Measurements from ENCODE around the gene SMIM14.
"Not testable (repeated sequence)": the region's sequence is repeated elsewhere in the genome, so short reads cannot be mapped to it uniquely, and the experiment has no call there.

SMIM14 gene

GRCh38 chr4:39528061-39528465 is 110.6 kb downstream of the SMIM14 start:
- H3K36me3 ChIP-seq (ENCODE audit: insufficient read depth, low read length), result peaks cover 5% of the 10 kb centered on the region
- no peaks in the 10 kb centered on the region for H3K27me3 ChIP-seq (ENCODE audit: control insufficient read depth in 1 of 2, insufficient read depth in 2 of 2, low read length in 2 of 2)
- H3K4me1 ChIP-seq (ENCODE audit: insufficient read depth, low read length), result peaks cover 16% of the 10 kb centered on the region
- H3K9ac ChIP-seq (ENCODE audit: low read length), result peak overlapping the region; percentile 57
- H3K27ac ChIP-seq (ENCODE audit: low read depth, low read length), result peak overlapping the region; percentile 74
- no peaks in the 10 kb centered on the region for H3K9me3 ChIP-seq (ENCODE audit: low read length)
- peak overlapping the region; percentile 30 to 79 for H3K4me3 ChIP-seq (ENCODE audit: low read depth in 1 of 2, low read length in 2 of 2)

- Histone ChIP-seq H3K4me1 (ENCODE audit: insufficient read depth, low read length) (peaks cover 16% of the 10 kb centered on the region), H3K27me3 (ENCODE audit: control insufficient read depth in 1 of 2, insufficient read depth in 2 of 2, low read length in 2 of 2) (no peaks in the 10 kb centered on the region), H3K9ac (ENCODE audit: low read length) (peak within 1 kb of the TSS; percentile 81), H3K36me3 (ENCODE audit: insufficient read depth, low read length) (peaks cover 5% of the 10 kb centered on the region), H3K4me3 (ENCODE audit: low read depth in 1 of 2, low read length in 2 of 2) (peak within 1 kb of the TSS; percentile 30 to 79), H3K9me3 (ENCODE audit: low read length) (no peaks in the 10 kb centered on the region), H3K27ac (ENCODE audit: low read depth, low read length) (peak within 1 kb of the TSS; percentile 90)
Measured at GRCh38 chr4:39527296-39528060, 111.2 kb downstream of the SMIM14 start, which contains the start of gene UGDH. Gene UGDH, minus strand, starts transcription at chr4:39527439. Its CDS starts 5,927 bp downstream, at chr4:39521512.

GRCh38 chr4:39526765-39527295 is 111.8 kb downstream of the SMIM14 start:
- Histone ChIP-seq H3K27me3 (ENCODE audit: control insufficient read depth in 1 of 2, insufficient read depth in 2 of 2, low read length in 2 of 2) (no peaks in the 10 kb centered on the region), H3K27ac (ENCODE audit: low read depth, low read length) (peak overlapping the region; percentile 90), H3K4me3 (ENCODE audit: low read depth in 1 of 2, low read length in 2 of 2) (peak overlapping the region; percentile 30 to 79), H3K9ac (ENCODE audit: low read length) (peak overlapping the region; percentile 81), H3K9me3 (ENCODE audit: low read length) (no peaks in the 10 kb centered on the region), H3K4me1 (ENCODE audit: insufficient read depth, low read length) (peaks cover 16% of the 10 kb centered on the region), H3K36me3 (ENCODE audit: insufficient read depth, low read length) (peaks cover under 1% of the 10 kb centered on the region)

- Histone ChIP-seq H3K4me1 (ENCODE audit: insufficient read depth, low read length) (peaks cover 16% of the 10 kb centered on the region), H3K9ac (ENCODE audit: low read length) (peak overlapping the region; percentile 81), H3K27ac (ENCODE audit: low read depth, low read length) (peak overlapping the region; percentile 90), H3K27me3 (ENCODE audit: control insufficient read depth in 1 of 2, insufficient read depth in 2 of 2, low read length in 2 of 2) (no peaks in the 10 kb centered on the region), H3K4me3 (ENCODE audit: low read depth in 1 of 2, low read length in 2 of 2) (peak overlapping the region; percentile 30 to 79), H3K9me3 (ENCODE audit: low read length) (no peaks in the 10 kb centered on the region), H3K36me3 (ENCODE audit: insufficient read depth, low read length) (no peaks in the 10 kb centered on the region)
Measured at GRCh38 chr4:39525822-39526690, 112.6 kb downstream of the SMIM14 start.

GRCh38 chr4:39524161-39524957 is 114.3 kb downstream of the SMIM14 start:
- no peak overlapping the region for H3K4me3 ChIP-seq (ENCODE audit: low read depth in 1 of 2, low read length in 2 of 2)
- H3K9me3 ChIP-seq (ENCODE audit: low read length), result no peaks in the 10 kb centered on the region
- H3K27ac ChIP-seq (ENCODE audit: low read depth, low read length), result no peak overlapping the region
- H3K36me3 ChIP-seq (ENCODE audit: insufficient read depth, low read length), result no peaks in the 10 kb centered on the region
- H3K9ac ChIP-seq (ENCODE audit: low read length), result no peak overlapping the region
- H3K4me1 ChIP-seq (ENCODE audit: insufficient read depth, low read length), result peaks cover 16% of the 10 kb centered on the region
- no peaks in the 10 kb centered on the region for H3K27me3 ChIP-seq (ENCODE audit: control insufficient read depth in 1 of 2, insufficient read depth in 2 of 2, low read length in 2 of 2)

GRCh38 chr4:39522068-39522467 is 116.6 kb downstream of the SMIM14 start:
- H3K4me1 ChIP-seq (ENCODE audit: insufficient read depth, low read length), result peaks cover 11% of the 10 kb centered on the region
- peaks cover 10% of the 10 kb centered on the region for H3K36me3 ChIP-seq (ENCODE audit: insufficient read depth, low read length)
- H3K9me3 ChIP-seq (ENCODE audit: low read length), result no peaks in the 10 kb centered on the region
- no peak overlapping the region for H3K9ac ChIP-seq (ENCODE audit: low read length)
- no peaks in the 10 kb centered on the region for H3K27me3 ChIP-seq (ENCODE audit: control insufficient read depth in 1 of 2, insufficient read depth in 2 of 2, low read length in 2 of 2)
- no peak overlapping the region for H3K27ac ChIP-seq (ENCODE audit: low read depth, low read length)
- no peak overlapping the region for H3K4me3 ChIP-seq (ENCODE audit: low read depth in 1 of 2, low read length in 2 of 2)

GRCh38 chr4:39521253-39521919 is 117.3 kb downstream of the SMIM14 start:
- Histone ChIP-seq H3K4me1 (ENCODE audit: insufficient read depth, low read length) (peaks cover 8% of the 10 kb centered on the region), H3K27ac (ENCODE audit: low read depth, low read length) (no peak overlapping the region)

GRCh38 chr4:39518484-39518883 is 120.2 kb downstream of the SMIM14 start:
- H3K9me3 ChIP-seq (ENCODE audit: low read length), result no peaks in the 10 kb centered on the region
- H3K27ac ChIP-seq (ENCODE audit: low read depth, low read length), result no peak overlapping the region
- no peak overlapping the region for H3K9ac ChIP-seq (ENCODE audit: low read length)
- H3K36me3 ChIP-seq (ENCODE audit: insufficient read depth, low read length), result peaks cover 10% of the 10 kb centered on the region
- H3K4me3 ChIP-seq (ENCODE audit: low read depth in 1 of 2, low read length in 2 of 2), result no peak overlapping the region
- H3K27me3 ChIP-seq (ENCODE audit: control insufficient read depth in 1 of 2, insufficient read depth in 2 of 2, low read length in 2 of 2), result no peaks in the 10 kb centered on the region
- no peaks in the 10 kb centered on the region for H3K4me1 ChIP-seq (ENCODE audit: insufficient read depth, low read length)

More at GRCh38 chr4:39521253-39521919, 117.3 kb downstream of the SMIM14 start:
- no peaks in the 10 kb centered on the region for H3K27me3 ChIP-seq (ENCODE audit: control insufficient read depth in 1 of 2, insufficient read depth in 2 of 2, low read length in 2 of 2)
- H3K9me3 ChIP-seq (ENCODE audit: low read length), result no peaks in the 10 kb centered on the region
- H3K36me3 ChIP-seq (ENCODE audit: insufficient read depth, low read length), result peaks cover 10% of the 10 kb centered on the region
- H3K4me3 ChIP-seq (ENCODE audit: low read depth in 1 of 2, low read length in 2 of 2), result no peak overlapping the region
- no peak overlapping the region for H3K9ac ChIP-seq (ENCODE audit: low read length)

GRCh38 chr4:39516407-39516966 is 122.2 kb downstream of the SMIM14 start:
- H3K27ac ChIP-seq (ENCODE audit: low read depth, low read length), result no peak overlapping the region

GRCh38 chr4:39515669-39516401 is 122.8 kb downstream of the SMIM14 start:
- not testable (repeated sequence) for H3K27me3 ChIP-seq (ENCODE audit: control insufficient read depth in 1 of 2, insufficient read depth in 2 of 2, low read length in 2 of 2); H3K9ac ChIP-seq (ENCODE audit: low read length); H3K4me3 ChIP-seq (ENCODE audit: low read depth in 1 of 2, low read length in 2 of 2); H3K4me1 ChIP-seq (ENCODE audit: insufficient read depth, low read length); H3K27ac ChIP-seq (ENCODE audit: low read depth, low read length); H3K9me3 ChIP-seq (ENCODE audit: low read length)
- peaks cover 24% of the 10 kb centered on the region for H3K36me3 ChIP-seq (ENCODE audit: insufficient read depth, low read length)

More at GRCh38 chr4:39516407-39516966, 122.2 kb downstream of the SMIM14 start:
- Histone ChIP-seq H3K4me3 (ENCODE audit: low read depth in 1 of 2, low read length in 2 of 2) (no peak overlapping the region), H3K9me3 (ENCODE audit: low read length) (no peaks in the 10 kb centered on the region), H3K36me3 (ENCODE audit: insufficient read depth, low read length) (peaks cover 24% of the 10 kb centered on the region), H3K9ac (ENCODE audit: low read length) (no peak overlapping the region), H3K4me1 (ENCODE audit: insufficient read depth, low read length) (no peaks in the 10 kb centered on the region), H3K27me3 (ENCODE audit: control insufficient read depth in 1 of 2, insufficient read depth in 2 of 2, low read length in 2 of 2) (no peaks in the 10 kb centered on the region)

All from muscle layer of colon (tissue), 2 donors.